ENCODE results near the gene APOL4.
A peak's percentile ranks its signal among the peaks of the same experiment; 100 is the strongest.
"Not testable (repeated sequence)": the region's sequence is repeated elsewhere in the genome, so short reads cannot be mapped to it uniquely, and the experiment has no call there.

Gene APOL4

GRCh38 chr22:36164621-36165020 lies 37.0 kb downstream of the APOL4 start:
- TF ChIP-seq CTCF (IDR thresholded peaks at IDR 0.05; ENCODE audit: low read depth, low read length, missing control alignments) = no peak
- DNase-seq (ENCODE audit: low read depth) = no peak
- in situ Hi-C loops (cut with HindIII; ENCODE audit: low sequenced_read_pairs) = no loop called here
- no peak overlapping the region for H3K4me3 ChIP-seq (ENCODE audit: low read depth, low read length)

DNA sequence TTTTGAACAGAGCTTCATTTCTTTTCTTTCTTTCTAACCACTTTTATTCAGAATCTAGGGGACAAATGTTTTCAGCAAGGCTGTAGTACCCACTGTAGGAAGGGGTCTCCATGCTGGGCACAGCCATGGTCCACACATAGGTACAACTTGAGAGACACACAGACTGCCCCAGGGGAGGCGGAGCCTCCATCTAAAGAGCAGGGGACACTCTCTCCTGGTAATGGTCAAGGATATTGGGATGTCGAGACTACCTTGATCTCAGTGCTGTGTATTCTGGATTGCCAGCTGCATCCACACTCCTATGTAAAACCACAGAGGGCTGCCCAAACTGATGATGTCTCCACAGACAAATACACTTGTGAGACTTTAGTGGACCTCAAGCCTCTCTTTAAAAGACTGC lies 38.1 kb downstream of the APOL4 start:
- no peak for DNase-seq (ENCODE audit: low read depth)
- no peak overlapping the region for H3K4me3 ChIP-seq (ENCODE audit: low read depth, low read length)
- TF ChIP-seq CTCF (IDR thresholded peaks at IDR 0.05; ENCODE audit: low read depth, low read length, missing control alignments) = no peak
- in situ Hi-C loops (cut with HindIII; ENCODE audit: low sequenced_read_pairs) = no loop called here

DNA sequence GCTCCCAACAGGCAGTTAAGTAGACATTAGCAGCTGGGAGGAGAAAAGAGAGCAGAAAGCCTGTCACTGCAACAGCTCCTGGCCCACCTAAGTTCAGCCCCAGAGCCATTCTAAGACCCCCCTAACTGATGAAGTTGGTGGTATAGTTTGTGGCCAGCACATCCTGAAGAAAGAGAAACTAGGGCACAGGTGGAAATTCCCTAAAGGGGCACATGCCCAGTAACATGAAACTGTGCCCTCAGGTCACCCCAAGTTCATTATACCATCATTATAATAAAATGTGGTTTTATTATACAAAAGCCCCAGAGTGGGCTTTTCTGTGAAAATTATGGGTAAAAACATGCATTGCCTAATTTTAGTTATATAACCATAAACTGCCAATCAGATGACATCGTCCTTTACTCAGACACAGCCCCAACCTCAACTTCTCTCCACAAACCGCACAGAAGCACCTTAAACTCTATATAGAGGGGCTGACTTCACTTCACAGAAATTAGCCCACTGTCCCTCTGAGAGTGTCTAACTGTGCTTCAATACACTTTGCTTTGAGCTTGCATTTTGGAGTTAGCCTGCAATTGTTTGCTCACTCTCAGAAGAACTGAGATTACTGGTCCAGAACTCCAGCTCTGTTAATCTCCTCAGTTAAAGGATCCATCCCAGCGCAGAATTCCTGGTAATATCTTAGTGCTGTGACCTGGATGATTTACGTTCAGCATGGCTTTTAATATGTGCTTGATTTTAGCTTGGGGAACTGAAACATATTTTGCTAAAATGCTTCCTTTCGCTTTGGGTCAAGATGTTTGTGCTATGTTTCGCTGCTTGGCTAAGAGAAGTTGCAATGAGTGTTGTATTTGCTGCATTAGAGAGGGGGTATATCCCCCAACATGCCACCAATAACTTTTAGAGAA lies 39.2 kb downstream of the APOL4 start:
- H3K4me3 ChIP-seq (ENCODE audit: low read depth, low read length) = no peak overlapping the region
- TF ChIP-seq CTCF (IDR thresholded peaks at IDR 0.05; ENCODE audit: low read depth, low read length, missing control alignments) = no peak
- in situ Hi-C loops (cut with HindIII; ENCODE audit: low sequenced_read_pairs) = no loop called here
- no peak for DNase-seq (ENCODE audit: low read depth)

GRCh38 chr22:36161793-36162126 lies 39.8 kb downstream of the APOL4 start:
- DNase-seq (ENCODE audit: low read depth); H3K4me3 ChIP-seq (ENCODE audit: low read depth, low read length); in situ Hi-C loops (cut with HindIII; ENCODE audit: low sequenced_read_pairs): not testable (repeated sequence)

DNA sequence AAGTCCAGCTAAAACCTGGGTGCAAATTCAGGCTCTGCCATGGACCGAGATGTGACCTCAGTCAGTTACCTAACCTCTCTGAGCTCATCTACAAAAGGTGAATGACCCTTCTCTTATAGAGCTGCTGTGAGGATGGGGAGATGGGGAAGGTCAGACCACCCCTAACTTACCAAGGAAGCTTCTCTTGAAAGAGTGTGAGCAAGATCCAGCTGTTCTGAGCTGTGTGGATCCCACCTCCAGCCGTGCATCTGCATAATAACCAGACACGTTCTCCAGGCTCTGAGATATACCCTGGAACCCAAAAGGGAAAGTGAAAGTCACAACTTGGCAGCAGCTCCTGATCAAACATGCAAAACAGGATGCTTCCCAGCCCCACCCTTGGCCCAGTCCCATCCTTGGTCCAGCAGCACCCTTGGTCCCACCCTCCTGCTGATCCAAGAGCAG lies 41.1 kb downstream of the APOL4 start, which contains the start of gene APOL3:
Gene APOL3 (minus strand): TSS at position 257 of the 444 bp plus-strand sequence. CDS start 11,700 bp downstream, outside the sequence.
- no peak within 1 kb of the TSS for H3K4me3 ChIP-seq (ENCODE audit: low read depth, low read length)
- in situ Hi-C loops (cut with HindIII; ENCODE audit: low sequenced_read_pairs) = no loop called here
- TF ChIP-seq CTCF (IDR thresholded peaks at IDR 0.05; ENCODE audit: low read depth, low read length, missing control alignments) = no peak
- peak; percentile 41 for DNase-seq (ENCODE audit: low read depth)

- no peak for TF ChIP-seq CTCF (IDR thresholded peaks at IDR 0.05; ENCODE audit: low read depth, low read length, missing control alignments)
- peak overlapping the region; percentile 4 for H3K4me3 ChIP-seq (ENCODE audit: low read depth, low read length)
- DNase-seq (ENCODE audit: low read depth) = peak; percentile 16
- in situ Hi-C loops (cut with HindIII; ENCODE audit: low sequenced_read_pairs) = no loop called here
These were observed 44.8 kb downstream of the APOL4 start for GRCh38 chr22:36156515-36157419.
